ENCODE measurements around the gene CWC22. TPM values are rescaled to one million over a fixed set of nuclear protein-coding genes. Genes with fewer than 3 reads are reported as not detected.

CWC22 gene
- total and polyA plus RNA-seq, 2 donors (not counting 1 experiment from before 2014, with no cell fraction given), result 6.4 to 22.5 TPM

DNA sequence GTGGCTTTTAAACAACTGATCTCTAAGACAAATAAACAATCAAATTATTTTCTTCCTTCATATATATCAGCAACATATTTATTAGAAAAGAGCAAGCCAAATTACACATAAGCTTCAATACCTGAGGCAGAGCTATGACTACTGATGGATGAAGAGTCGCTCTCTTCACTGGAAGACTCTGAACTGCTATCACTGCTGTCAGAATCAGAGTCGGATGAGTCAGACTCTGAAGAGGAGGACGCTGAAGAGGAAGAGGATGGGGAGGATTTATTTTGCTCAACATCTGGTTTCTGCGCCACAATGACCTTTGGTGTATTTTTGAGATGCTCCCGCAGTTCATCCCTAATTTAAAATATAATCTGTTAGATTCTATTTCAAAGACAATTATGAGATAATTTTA, 56.7 kb downstream of the CWC22 start:
- TF ChIP-seq, protein P1, sequence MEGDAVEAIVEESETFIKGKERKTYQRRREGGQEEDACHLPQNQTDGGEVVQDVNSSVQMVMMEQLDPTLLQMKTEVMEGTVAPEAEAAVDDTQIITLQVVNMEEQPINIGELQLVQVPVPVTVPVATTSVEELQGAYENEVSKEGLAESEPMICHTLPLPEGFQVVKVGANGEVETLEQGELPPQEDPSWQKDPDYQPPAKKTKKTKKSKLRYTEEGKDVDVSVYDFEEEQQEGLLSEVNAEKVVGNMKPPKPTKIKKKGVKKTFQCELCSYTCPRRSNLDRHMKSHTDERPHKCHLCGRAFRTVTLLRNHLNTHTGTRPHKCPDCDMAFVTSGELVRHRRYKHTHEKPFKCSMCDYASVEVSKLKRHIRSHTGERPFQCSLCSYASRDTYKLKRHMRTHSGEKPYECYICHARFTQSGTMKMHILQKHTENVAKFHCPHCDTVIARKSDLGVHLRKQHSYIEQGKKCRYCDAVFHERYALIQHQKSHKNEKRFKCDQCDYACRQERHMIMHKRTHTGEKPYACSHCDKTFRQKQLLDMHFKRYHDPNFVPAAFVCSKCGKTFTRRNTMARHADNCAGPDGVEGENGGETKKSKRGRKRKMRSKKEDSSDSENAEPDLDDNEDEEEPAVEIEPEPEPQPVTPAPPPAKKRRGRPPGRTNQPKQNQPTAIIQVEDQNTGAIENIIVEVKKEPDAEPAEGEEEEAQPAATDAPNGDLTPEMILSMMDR (conservative IDR thresholded peaks at IDR 0.05 in 1 of 2, IDR thresholded peaks at IDR 0.05 in 1 of 2; ENCODE audit: low read depth in 1 of 2, low read length in 2 of 2), result no peak
- TF ChIP-seq EZH2 (IDR thresholded peaks at IDR 0.05; ENCODE audit: low read length, missing control alignments), result no peak
- Histone ChIP-seq H3K4me3 (replicated peaks in 1 of 4; ENCODE audit: control extremely low read depth in 1 of 4, insufficient read depth in 1 of 4, low read depth in 3 of 4, low read length in 4 of 4) (no peak overlapping the region), H3K9ac (ENCODE audit: insufficient read depth, low read length) (no peak overlapping the region), H3K4me1 (ENCODE audit: control insufficient read depth, extremely low read depth, insufficient read depth, low read length) (no peaks in the 10 kb centered on the region), H2AFZ (ENCODE audit: low read length) (no peak overlapping the region), H3K79me2 (ENCODE audit: control insufficient read depth, insufficient read depth, low read length) (no peaks in the 10 kb centered on the region), H3K27me3 (ENCODE audit: control insufficient read depth, insufficient read depth, low read length) (no peaks in the 10 kb centered on the region), H4K20me1 (ENCODE audit: control insufficient read depth, extremely low read depth, insufficient read depth, low read length) (no peaks in the 10 kb centered on the region), H3K4me2 (ENCODE audit: extremely low read depth, insufficient read depth, low read length) (no peak overlapping the region), H3K36me3 (ENCODE audit: control insufficient read depth, insufficient read depth, low read length) (peaks cover 7% of the 10 kb centered on the region), H3K9me3 (ENCODE audit: control insufficient read depth, insufficient read depth, low read depth, low read length) (no peaks in the 10 kb centered on the region), H3K27ac (ENCODE audit: insufficient read depth, low read length) (no peak overlapping the region)
- no peak for DNase-seq (ENCODE audit: low read depth in 2 of 2)

DNA sequence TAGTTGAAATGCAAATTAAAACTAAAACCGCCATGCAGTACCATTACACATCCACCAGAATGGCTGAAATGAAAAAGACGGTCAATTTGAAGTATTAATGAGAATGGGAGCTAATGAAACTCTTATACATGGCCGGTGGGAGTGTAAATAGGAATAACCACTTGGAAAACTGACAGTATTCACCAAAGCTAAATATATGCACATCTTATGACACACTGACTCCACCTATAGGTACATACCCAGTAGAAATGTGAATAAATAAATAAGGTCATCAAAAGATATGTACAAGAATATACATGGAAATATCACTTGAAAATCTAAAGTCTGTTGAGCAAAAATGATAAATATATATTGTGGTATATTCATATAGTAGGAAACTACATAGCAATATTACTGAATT, 57.7 kb downstream of the CWC22 start:
- no peak for DNase-seq (ENCODE audit: low read depth in 2 of 2)
- H3K36me3 ChIP-seq (ENCODE audit: control insufficient read depth, insufficient read depth, low read length), result peaks cover 7% of the 10 kb centered on the region
- TF ChIP-seq EZH2 (IDR thresholded peaks at IDR 0.05; ENCODE audit: low read length, missing control alignments), result no peak
- TF ChIP-seq, protein P1 (conservative IDR thresholded peaks at IDR 0.05 in 1 of 2, IDR thresholded peaks at IDR 0.05 in 1 of 2; ENCODE audit: low read depth in 1 of 2, low read length in 2 of 2), result no peak

DNA sequence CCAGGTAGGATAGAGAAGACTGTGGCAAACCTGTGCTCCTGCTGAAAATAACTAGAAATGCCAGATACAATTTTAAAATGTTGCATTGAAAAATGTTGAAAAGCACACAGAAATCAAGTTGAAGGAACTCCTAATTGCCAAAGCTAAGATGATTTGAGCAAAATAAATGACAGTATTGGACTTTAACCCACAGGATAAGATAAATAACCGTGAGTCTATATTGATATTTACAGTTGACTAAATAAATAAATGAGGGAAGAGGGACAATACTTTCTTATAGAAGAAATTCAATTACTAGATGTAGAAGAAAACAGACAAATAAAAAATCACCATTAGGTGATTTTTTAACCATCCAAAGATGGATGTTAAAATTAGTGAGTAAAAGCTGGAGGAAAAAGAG, 59.0 kb downstream of the CWC22 start:
- H3K27ac ChIP-seq (ENCODE audit: insufficient read depth, low read length), result no peak overlapping the region
- H3K4me1 ChIP-seq (ENCODE audit: control insufficient read depth, extremely low read depth, insufficient read depth, low read length), result no peaks in the 10 kb centered on the region
- no peaks in the 10 kb centered on the region for H3K27me3 ChIP-seq (ENCODE audit: control insufficient read depth, insufficient read depth, low read length)
- no peaks in the 10 kb centered on the region for H3K9me3 ChIP-seq (ENCODE audit: control insufficient read depth, insufficient read depth, low read depth, low read length)
- H3K79me2 ChIP-seq (ENCODE audit: control insufficient read depth, insufficient read depth, low read length), result no peaks in the 10 kb centered on the region
- H3K4me2 ChIP-seq (ENCODE audit: extremely low read depth, insufficient read depth, low read length), result no peak overlapping the region
- no peak overlapping the region for H3K9ac ChIP-seq (ENCODE audit: insufficient read depth, low read length)
- no peak overlapping the region for H2AFZ ChIP-seq (ENCODE audit: low read length)
- DNase-seq (ENCODE audit: low read depth in 2 of 2), result no peak
- no peaks in the 10 kb centered on the region for H4K20me1 ChIP-seq (ENCODE audit: control insufficient read depth, extremely low read depth, insufficient read depth, low read length)
- H3K4me3 ChIP-seq (replicated peaks in 1 of 4; ENCODE audit: control extremely low read depth in 1 of 4, insufficient read depth in 1 of 4, low read depth in 3 of 4, low read length in 4 of 4), result no peak overlapping the region
- TF ChIP-seq, protein P1 (conservative IDR thresholded peaks at IDR 0.05 in 1 of 2, IDR thresholded peaks at IDR 0.05 in 1 of 2; ENCODE audit: low read depth in 1 of 2, low read length in 2 of 2), result no peak
- TF ChIP-seq EZH2 (IDR thresholded peaks at IDR 0.05; ENCODE audit: low read length, missing control alignments), result no peak
- peaks cover 7% of the 10 kb centered on the region for H3K36me3 ChIP-seq (ENCODE audit: control insufficient read depth, insufficient read depth, low read length)

More for the DNA sequence above, 57.7 kb downstream of the CWC22 start:
- H3K4me2 ChIP-seq (ENCODE audit: extremely low read depth, insufficient read depth, low read length), result no peak overlapping the region
- H3K27ac ChIP-seq (ENCODE audit: insufficient read depth, low read length), result no peak overlapping the region
- no peak overlapping the region for H3K9ac ChIP-seq (ENCODE audit: insufficient read depth, low read length)
- no peak overlapping the region for H3K4me3 ChIP-seq (replicated peaks in 1 of 4; ENCODE audit: control extremely low read depth in 1 of 4, insufficient read depth in 1 of 4, low read depth in 3 of 4, low read length in 4 of 4)
- no peaks in the 10 kb centered on the region for H4K20me1 ChIP-seq (ENCODE audit: control insufficient read depth, extremely low read depth, insufficient read depth, low read length)
- H2AFZ ChIP-seq (ENCODE audit: low read length), result no peak overlapping the region
- H3K4me1 ChIP-seq (ENCODE audit: control insufficient read depth, extremely low read depth, insufficient read depth, low read length), result no peaks in the 10 kb centered on the region
- H3K79me2 ChIP-seq (ENCODE audit: control insufficient read depth, insufficient read depth, low read length), result no peaks in the 10 kb centered on the region
- no peaks in the 10 kb centered on the region for H3K9me3 ChIP-seq (ENCODE audit: control insufficient read depth, insufficient read depth, low read depth, low read length)
- H3K27me3 ChIP-seq (ENCODE audit: control insufficient read depth, insufficient read depth, low read length), result no peaks in the 10 kb centered on the region

Data from fibroblast of lung (primary cell).